A673 (cell line): Measurements from ENCODE around the gene BTG4. TPM values are rescaled to one million over a fixed set of nuclear protein-coding genes. Genes with fewer than 3 reads are reported as not detected.

ENCODE experiments used
- BruUV-seq: library from RNA; stranded (reverse); fragments of 400-500 nt; replicated peaks from 2 replicates; lab custom pipeline; 2021; lab: Mats Ljungman, UMichigan
- CTCF ChIA-PET: fragments of 300-600 bp; sonication (Branson Sonifier 250); formaldehyde crosslinking; loops from one replicate; lab custom pipeline; 2022; ENCODE audit warnings: antibody characterized with exemption; lab: Charles Lee
- POLR2A ChIA-PET: fragments of 300-600 bp; sonication (Branson Sonifier 250); formaldehyde crosslinking; loops from one replicate; lab custom pipeline; 2022; ENCODE audit warnings: antibody characterized with exemption; ENCODE audit not compliant: low non-redundant PET; lab: Charles Lee
- DNase-seq: peaks from one replicate; pipeline ENCODE4 v3.0.0-alpha.2; 2015; ENCODE audit warnings: low spot score
- H3K27ac ChIP-seq: fragments of 200-600 bp; sonication (generic); 2 replicates; pipeline ENCODE4 v1.5.1; 2016; ENCODE audit warnings: mixed run types, low read depth, mild to moderate bottlenecking, mixed read lengths, antibody characterized with exemption, low read length; ENCODE audit not compliant: poor library complexity, severe bottlenecking
- H3K27me3 ChIP-seq: fragments of 200-600 bp; sonication (generic); replicated peaks from 2 replicates; pipeline ENCODE4 v1.6.1; 2017; ENCODE audit warnings: mixed run types, low read depth, mild to moderate bottlenecking, mixed read lengths, antibody characterized with exemption, low read length; ENCODE audit not compliant: insufficient read depth, poor library complexity
- H3K36me3 ChIP-seq: fragments of 200-600 bp; sonication (generic); 2 replicates; pipeline ENCODE4 v1.6.1; 2016; ENCODE audit warnings: mixed run types, mild to moderate bottlenecking, mixed read lengths, antibody characterized with exemption, low read length; ENCODE audit not compliant: insufficient read depth, poor library complexity, severe bottlenecking
- H3K4me1 ChIP-seq: fragments of 200-600 bp; sonication (generic); 2 replicates; pipeline ENCODE4 v1.6.1; 2017; ENCODE audit warnings: mixed run types, mild to moderate bottlenecking, mixed read lengths, antibody characterized with exemption, low read length; ENCODE audit not compliant: insufficient read depth, poor library complexity, severe bottlenecking
- H3K4me3 ChIP-seq: fragments of 200-600 bp; sonication (generic); 2 replicates; pipeline ENCODE4 v1.5.1; 2016; ENCODE audit warnings: low read depth, mixed run types, mild to moderate bottlenecking, mixed read lengths, low read length; ENCODE audit not compliant: poor library complexity, severe bottlenecking
- H3K9me3 ChIP-seq: fragments of 200-600 bp; sonication (generic); 2 replicates; pipeline ENCODE4 v1.6.1; 2016; ENCODE audit warnings: mixed run types, low read depth, mild to moderate bottlenecking, mixed read lengths, antibody characterized with exemption, low read length; ENCODE audit not compliant: poor library complexity, severe bottlenecking
- CTCF ChIP-seq: fragments of 300-800, 200-600 bp; sonication (generic); conservative IDR thresholded peaks from 2 replicates; pipeline ENCODE4 v1.5.1; 2017; ENCODE audit warnings: low read depth, mild to moderate bottlenecking, antibody characterized with exemption, low read length, moderate library complexity, mixed read lengths
- EZH2 ChIP-seq: fragments of 200-600 bp; sonication (generic); IDR thresholded peaks from 2 replicates; pipeline ENCODE4 v1.6.1; 2017; ENCODE audit warnings: borderline replicate concordance, low read depth, mild to moderate bottlenecking, mixed read lengths, antibody characterized with exemption, low read length; ENCODE audit not compliant: poor library complexity, severe bottlenecking
- intact Hi-C: fragments of 100-400 bp; cut with micrococcal nuclease; formaldehyde crosslinking; loops from one replicate; pipeline ENCODE4 v1.10.0; 2022; ENCODE audit not compliant: unreplicated experiment
- total RNA-seq: library from RNA; stranded (reverse); gene quantifications from 2 replicates; pipeline ENCODE4 v1.2.3, GENCODE V29; 2021

BTG4 gene
- total RNA-seq, 1 experiment from 2014 or later, result not detected

GRCh38 chr11:111542606-111543275 lies 30.6 kb upstream of the BTG4 start:
- BruUV-seq, result TSS peak; percentile 36
- H3K4me3 ChIP-seq, result no peak overlapping the region
- TF ChIP-seq EZH2 (no peak), CTCF (no peak)
- intact Hi-C loops, result no loop called here
- DNase-seq, result no peak
- H3K9me3 ChIP-seq, result no peaks in the 10 kb centered on the region
- POLR2A ChIA-PET, result no interaction called here
- CTCF ChIA-PET, result no interaction called here
- H3K4me1 ChIP-seq, result peaks cover 16% of the 10 kb centered on the region
- H3K27ac ChIP-seq, result no peak overlapping the region
- H3K27me3 ChIP-seq, result no peaks in the 10 kb centered on the region
- H3K36me3 ChIP-seq, result no peaks in the 10 kb centered on the region

GRCh38 chr11:111541254-111542061 lies 29.3 kb upstream of the BTG4 start:
- no peak for TF ChIP-seq CTCF
- TF ChIP-seq EZH2, result no peak
- Histone ChIP-seq H3K27ac (no peak overlapping the region), H3K4me1 (peaks cover 16% of the 10 kb centered on the region), H3K27me3 (no peaks in the 10 kb centered on the region), H3K4me3 (peak overlapping the region; percentile 63), H3K9me3 (no peaks in the 10 kb centered on the region), H3K36me3 (no peaks in the 10 kb centered on the region)
- CTCF ChIA-PET, result no interaction called here
- no TSS peak for BruUV-seq
- intact Hi-C loops, result no loop called here
- DNase-seq, result peak; percentile 44
- POLR2A ChIA-PET, result no interaction called here

- intact Hi-C loops, result no loop called here
Measured at GRCh38 chr11:111540937-111541253, 28.7 kb upstream of the BTG4 start.

More at GRCh38 chr11:111540937-111541253, 28.7 kb upstream of the BTG4 start:
- H3K4me1 ChIP-seq, result peaks cover 16% of the 10 kb centered on the region
- H3K36me3 ChIP-seq, result no peaks in the 10 kb centered on the region
- H3K27ac ChIP-seq, result no peak overlapping the region
- H3K9me3 ChIP-seq, result no peaks in the 10 kb centered on the region
- TF ChIP-seq EZH2, result no peak
- TF ChIP-seq CTCF, result no peak
- BruUV-seq, result no TSS peak
- ChIA-PET CTCF (interaction anchor here (0.6 kb wide), 1 partner anchor 740 kb away, joined by 12 read pairs; no protein-coding TSS in a partner anchor), POLR2A (no interaction called here)
- H3K27me3 ChIP-seq, result no peaks in the 10 kb centered on the region
- H3K4me3 ChIP-seq, result peak overlapping the region; percentile 63
- peak; percentile 55 for DNase-seq
